OCI-M1 (cell line): Measurements from ENCODE around the gene SELENOK.
"Not testable (repeated sequence)": the region's sequence is repeated elsewhere in the genome, so short reads cannot be mapped to it uniquely, and the experiment has no call there.

Experiments
- DNase-seq: peaks from one replicate; lab custom pipeline; 2025; lab: John Stamatoyannopoulos, UW

Gene SELENOK

DNA sequence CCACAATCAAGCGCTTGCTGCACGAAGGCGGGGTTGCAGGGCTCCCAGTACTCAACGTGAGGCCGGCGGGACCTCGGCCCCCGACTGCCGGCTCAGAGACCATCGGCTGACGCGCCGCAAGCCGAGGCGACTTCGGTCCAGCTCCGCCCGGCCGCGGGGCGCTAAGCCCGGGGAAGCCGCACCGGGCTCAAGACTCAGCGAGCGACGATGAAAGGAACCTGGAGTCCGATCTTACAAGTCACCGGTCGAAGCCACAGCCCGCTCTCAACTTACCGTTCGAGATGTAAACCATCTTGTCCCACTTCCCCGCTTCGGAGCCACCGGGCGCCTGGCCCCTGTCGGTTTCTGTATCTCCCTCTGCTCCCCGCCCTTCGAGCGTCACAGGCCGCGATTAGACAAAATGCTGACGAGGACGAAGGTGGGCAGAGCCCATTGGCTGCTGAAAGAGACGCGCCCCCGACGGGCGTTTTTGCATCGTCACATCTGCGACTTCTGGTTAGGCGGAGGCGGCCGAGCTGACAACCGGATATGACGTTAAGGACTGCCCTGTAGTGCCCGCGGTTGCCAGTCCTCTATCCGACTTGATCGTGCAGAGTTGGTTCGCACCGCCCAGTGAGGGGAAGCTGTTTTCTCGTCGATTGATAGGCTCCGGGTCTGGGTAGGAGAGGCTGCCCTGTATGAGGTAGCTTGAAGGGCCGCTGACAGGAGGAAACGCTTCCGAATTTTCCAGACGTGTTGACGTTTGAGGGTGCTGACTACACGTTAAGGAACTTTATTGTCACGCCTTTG is at the start of gene SELENOK:
Gene SELENOK, minus strand, starts transcription at position 363 of the 789 bp plus-strand sequence.
- peak; percentile 99 for DNase-seq

GRCh38 chr3:53941184-53941583 is 49.5 kb upstream of the SELENOK start:
- DNase-seq = no peak

- DNase-seq = no peak
Measured at GRCh38 chr3:53940623-53941022, 49.0 kb upstream of the SELENOK start.

DNA sequence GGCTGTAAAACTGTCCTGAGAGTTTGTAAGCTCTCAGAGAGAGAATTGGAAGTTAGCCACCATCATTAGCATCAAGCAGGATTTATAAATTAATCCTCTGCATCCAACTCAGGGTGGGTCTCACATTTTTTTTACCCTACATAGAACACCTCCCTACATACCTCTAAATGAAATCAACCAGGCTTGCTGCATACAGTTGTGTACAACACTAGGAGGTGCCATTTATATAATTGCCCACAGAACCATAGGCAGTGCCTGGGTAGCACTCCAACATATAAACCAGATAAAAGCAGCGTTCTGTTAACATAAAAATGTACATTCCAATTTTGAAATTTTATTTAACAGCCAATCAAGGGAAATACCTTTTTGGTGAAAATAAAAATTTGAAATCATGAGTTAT is 48.2 kb upstream of the SELENOK start:
- peak; percentile 5 for DNase-seq

DNA sequence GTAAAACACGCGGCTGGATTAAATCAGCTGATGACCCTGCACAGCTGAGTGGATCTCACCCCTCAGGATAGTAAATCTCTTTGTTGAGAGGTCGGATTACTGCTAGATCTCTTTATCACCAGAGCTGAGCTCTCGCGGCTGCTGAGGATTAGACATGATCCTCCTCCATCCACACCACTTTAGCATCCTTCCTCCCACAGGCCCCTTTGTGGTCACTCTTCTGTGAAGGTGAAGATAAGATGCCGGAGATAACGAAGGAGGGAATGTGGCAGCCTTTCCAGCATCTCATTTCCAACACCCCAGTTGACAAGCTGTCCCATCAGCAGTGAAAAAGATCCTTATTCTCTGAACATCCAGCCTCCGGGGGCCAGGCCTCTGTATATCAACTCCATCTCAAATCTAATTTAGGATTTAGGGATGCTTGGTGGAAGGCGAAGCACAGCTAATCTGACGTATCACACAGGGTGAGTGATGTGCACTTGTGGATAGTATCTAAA is 47.5 kb upstream of the SELENOK start:
- DNase-seq = no peak

- peak; percentile 75 for DNase-seq
Measured at GRCh38 chr3:53938645-53939044, 47.0 kb upstream of the SELENOK start.

DNA sequence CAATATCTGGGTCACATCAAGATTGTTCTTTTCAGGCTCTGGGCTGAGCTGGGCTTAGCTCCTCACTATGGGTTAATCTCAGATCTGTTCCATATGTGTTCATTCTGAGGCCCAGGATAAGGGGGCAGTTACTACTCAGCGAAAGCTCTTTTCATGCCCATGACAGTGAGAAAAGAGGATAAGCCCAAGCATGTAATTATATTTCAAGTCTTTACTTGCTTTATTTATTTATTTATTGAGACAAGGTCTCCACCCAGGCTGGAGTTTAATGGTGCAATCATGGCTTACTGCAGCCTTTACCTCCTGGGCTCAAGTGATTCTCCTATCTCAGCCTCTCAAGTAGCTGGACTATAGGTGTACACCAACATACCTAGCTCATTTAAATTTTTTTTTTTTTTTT is 44.7 kb upstream of the SELENOK start:
- DNase-seq = no peak

GRCh38 chr3:53935283-53935901 is 43.7 kb upstream of the SELENOK start:
- no peak for DNase-seq

- DNase-seq = not testable (repeated sequence)
Measured at GRCh38 chr3:53927208-53927872, 35.7 kb upstream of the SELENOK start.

- DNase-seq = peak; percentile 31
Measured at GRCh38 chr3:53921296-53921695, 29.6 kb upstream of the SELENOK start.

DNA sequence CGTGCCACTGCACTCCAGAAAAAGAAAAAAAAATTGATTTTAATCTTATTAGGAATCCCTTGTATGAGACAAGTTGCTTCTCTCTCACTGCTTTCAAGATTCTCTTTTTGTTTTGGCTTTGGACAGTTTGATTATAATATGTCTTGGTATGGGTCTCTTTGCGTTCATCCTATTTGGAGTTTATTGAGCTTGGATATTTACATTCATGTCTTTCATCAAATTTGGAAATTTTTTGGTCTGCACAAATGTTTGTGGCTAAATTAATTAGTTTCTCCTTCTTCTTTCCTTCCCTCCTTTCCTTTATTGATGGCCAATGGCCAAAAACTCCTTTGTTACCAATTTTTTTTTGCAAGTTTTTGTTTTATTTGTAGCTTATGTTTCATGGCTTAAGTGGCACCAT is 28.1 kb upstream of the SELENOK start:
- DNase-seq = no peak

DNA sequence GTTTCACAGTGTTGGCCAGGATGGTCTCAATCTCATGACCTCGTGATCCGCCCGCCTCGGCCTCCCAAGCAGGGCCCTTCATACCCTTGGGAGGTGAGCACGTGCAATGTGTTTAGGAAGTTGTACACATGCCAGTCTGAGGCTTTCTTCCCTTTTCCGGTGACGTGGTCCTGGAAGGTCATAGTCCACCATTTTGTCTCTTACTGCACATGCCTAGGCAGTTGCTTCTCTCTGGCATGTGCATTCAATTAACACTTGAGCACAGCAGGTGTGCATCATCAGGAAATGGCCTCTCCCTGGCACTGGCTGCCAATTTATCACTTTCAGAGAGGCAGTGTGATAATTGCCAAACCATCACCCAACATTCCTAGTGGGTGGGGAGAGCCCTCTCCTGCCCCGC is 21.7 kb upstream of the SELENOK start:
- no peak for DNase-seq

DNA sequence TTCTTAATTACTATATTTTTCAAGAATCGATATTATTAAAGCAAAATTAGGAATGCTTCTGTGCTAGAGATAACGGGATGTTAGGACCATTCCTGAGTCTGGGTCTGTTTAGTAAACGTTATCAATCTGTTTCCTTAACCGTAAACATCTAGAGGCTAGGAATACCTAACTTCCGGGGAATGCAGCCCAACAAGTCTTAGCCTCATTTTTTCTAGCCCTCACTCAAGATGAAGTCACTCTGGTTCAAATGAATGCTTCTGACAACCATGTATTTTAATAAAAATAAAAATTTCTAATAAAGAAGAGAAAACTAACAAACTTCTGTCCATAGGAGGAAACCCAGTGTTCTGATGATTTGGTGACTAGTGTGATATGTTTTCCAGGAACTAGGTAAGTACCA is 11.1 kb upstream of the SELENOK start:
- no peak for DNase-seq

DNA sequence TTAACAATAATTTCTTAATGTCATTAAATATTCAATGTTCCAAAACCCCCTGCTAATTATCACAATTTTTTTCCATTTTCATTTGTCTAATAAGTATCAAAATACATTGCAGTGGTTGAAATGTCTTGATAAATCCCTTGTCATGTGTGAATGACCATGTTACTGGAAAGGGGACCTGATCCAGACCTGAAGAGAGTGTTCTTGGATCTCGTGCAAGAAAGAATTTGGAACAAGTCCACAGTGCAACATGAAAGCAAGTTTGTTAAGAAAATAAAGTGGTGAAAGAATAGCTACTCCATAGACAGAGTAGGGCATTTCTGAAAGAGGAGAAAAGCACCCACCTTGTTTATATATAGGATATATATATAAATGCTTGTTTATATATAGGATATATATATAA is 10.4 kb upstream of the SELENOK start:
- no peak for DNase-seq

- no peak for DNase-seq
Measured at GRCh38 chr3:53900666-53901331, 9.1 kb upstream of the SELENOK start.

- DNase-seq = no peak
Measured at GRCh38 chr3:53899750-53900149, 8.1 kb upstream of the SELENOK start.

DNA sequence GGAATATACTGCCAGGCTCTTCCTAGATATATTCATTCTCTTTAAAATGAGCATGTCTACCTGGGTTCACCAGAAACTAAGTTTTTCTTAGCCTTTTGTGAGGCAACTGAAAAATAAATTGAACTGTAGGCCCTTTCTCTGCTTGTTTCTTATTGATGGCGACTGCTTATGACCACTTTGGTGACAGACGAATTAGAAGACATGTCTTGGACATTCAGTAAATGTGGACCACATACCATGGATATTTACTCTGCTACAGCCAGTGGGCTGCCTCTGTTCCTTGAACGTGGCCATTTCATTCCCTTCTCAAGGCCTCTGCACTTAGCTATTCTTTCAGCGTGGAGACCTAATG is 603 bp upstream of the SELENOK start:
- no peak for DNase-seq

GRCh38 chr3:53890726-53891475 is 758 bp downstream of the SELENOK start:
- peak; percentile 74 for DNase-seq

DNA sequence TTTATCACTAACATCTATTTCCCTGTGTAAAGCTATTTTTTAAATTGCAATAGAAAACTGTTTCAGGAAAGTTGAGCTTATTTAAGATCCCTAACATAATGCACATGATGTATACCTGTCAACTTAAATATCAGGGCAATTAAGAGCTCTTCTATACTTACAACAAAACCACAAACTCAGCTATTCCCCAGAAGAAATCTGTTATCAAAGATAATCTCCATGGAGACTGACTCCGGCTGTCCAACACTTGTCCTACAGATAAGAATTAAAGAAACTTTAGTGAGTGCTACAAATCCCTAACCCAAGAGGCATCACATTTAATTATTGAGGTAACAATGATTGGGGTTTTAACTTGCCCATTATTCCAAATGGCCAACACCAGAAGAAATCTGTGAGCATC is 3.4 kb downstream of the SELENOK start:
- DNase-seq = peak; percentile 79

DNA sequence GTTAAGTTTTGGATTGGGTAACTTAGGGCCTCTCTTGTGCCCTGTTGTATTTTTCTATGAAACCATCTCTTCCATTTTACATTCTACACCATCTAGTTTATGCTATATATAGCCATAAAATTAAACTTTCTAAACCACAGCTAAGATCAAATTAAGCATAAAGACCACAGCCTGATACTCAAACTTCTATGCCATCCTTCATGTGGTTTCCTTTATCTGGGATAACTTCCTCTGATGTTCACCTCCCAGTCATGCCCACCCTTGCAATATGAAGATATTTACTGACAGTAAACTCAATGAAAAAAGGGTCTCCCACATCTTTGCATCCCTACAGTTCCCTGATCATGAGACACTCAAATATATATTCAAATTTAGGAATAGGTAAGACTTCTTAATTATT is 4.2 kb downstream of the SELENOK start:
- no peak for DNase-seq

DNA sequence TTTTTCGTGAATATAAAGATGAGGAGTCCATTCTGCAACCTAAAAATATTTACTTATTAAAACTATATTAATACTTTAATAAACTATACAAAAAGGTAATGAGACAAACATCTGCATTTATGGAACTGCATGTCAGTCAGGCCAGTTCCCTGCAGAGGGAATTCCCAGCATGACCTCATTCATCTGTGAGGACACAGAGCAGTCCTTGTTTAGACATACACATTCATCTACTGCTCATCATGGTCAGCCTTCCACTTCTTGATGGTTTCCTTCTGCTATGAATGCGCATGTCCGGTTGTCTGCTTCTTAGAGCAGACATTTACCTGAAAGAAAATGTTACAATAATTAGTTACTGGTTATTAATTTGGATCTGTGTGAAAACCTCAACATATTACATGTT is 6.4 kb downstream of the SELENOK start:
- no peak for DNase-seq

DNA sequence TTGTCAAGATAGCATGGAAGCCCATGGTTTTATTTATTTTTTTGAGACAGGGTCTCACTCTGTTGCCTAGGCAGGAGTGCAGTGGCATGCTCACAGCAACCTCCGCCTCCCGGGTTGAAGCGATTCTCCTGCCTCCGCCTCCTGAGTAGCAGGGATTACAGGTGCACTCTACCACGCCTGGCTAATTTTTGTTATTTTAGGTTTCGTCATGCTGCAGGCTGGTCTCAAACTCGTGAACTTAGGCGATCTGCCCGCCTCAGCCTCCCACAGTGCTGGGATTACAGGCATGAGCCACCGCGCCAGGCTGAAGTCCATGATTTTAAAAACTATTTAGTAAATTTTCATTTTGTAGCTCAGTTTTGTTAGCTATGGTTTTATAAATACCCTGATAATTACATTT is 7.0 kb downstream of the SELENOK start:
- DNase-seq = no peak
